Liver (tissue), 9 donors: ENCODE results near the gene KCNN1. TPM values are rescaled to one million over a fixed set of nuclear protein-coding genes. Genes with fewer than 3 reads are reported as not detected.

Experiments
- DNase-seq: peaks from one replicate; pipeline ENCODE4 v3.0.0-alpha.2; 2017; ENCODE audit warnings: low spot score
- H3K27ac ChIP-seq, 2 donors: one replicate each; pipeline ENCODE4 v1.7.0; 2013; ENCODE audit warnings: inconsistent platforms in 2 of 2, low read length in 2 of 2, control low read depth in 1 of 2, low read depth in 1 of 2, mild to moderate bottlenecking in 1 of 2
- H3K27me3 ChIP-seq, 4 donors: one replicate each; pipeline versions ENCODE4 v1.6.1 to v1.7.0; 2013; ENCODE audit warnings: low read length in 3 of 4, inconsistent platforms in 1 of 4, mild to moderate bottlenecking in 1 of 4, moderate library complexity in 1 of 4; ENCODE audit not compliant: control insufficient read depth in 4 of 4, insufficient read depth in 4 of 4
- H3K36me3 ChIP-seq, 4 donors: one replicate each; pipeline versions ENCODE4 v1.6.1 to v1.7.0; 2013; ENCODE audit warnings: low read length in 3 of 4, mild to moderate bottlenecking in 3 of 4, low read depth in 1 of 4, moderate library complexity in 1 of 4; ENCODE audit not compliant: control insufficient read depth in 4 of 4, insufficient read depth in 3 of 4
- H3K4me1 ChIP-seq, 4 donors: one replicate each; pipeline versions ENCODE4 v1.6.1 to v1.7.0; 2013; ENCODE audit warnings: low read length in 3 of 4, mild to moderate bottlenecking in 3 of 4, moderate library complexity in 1 of 4; ENCODE audit not compliant: control insufficient read depth in 4 of 4, insufficient read depth in 4 of 4
- H3K4me3 ChIP-seq, 3 donors: one replicate each; pipeline versions ENCODE4 v1.6.1 to v1.7.0; 2013; ENCODE audit warnings: low read length in 3 of 3, control low read depth in 1 of 3, low read depth in 1 of 3, mild to moderate bottlenecking in 1 of 3
- H3K9ac ChIP-seq, 2 donors: one replicate each; pipeline ENCODE4 v1.7.0; 2013; ENCODE audit warnings: low read length in 2 of 2, mild to moderate bottlenecking in 2 of 2, moderate library complexity in 2 of 2, control low read depth in 1 of 2, low read depth in 1 of 2
- H3K9me3 ChIP-seq, 4 donors: one replicate each; pipeline versions ENCODE4 v1.6.1 to v1.7.0; 2013; ENCODE audit warnings: low read length in 3 of 4; ENCODE audit not compliant: control insufficient read depth in 4 of 4
- EGR1 ChIP-seq, 2 donors: IDR thresholded peaks; 2 replicates each; pipeline ENCODE4 v1.6.1; 2016 to 2018; ENCODE audit warnings: antibody characterized with exemption in 2 of 2, low read depth in 2 of 2
- GABPA ChIP-seq, 2 donors: IDR thresholded peaks in 1 of 2; conservative IDR thresholded peaks in 1 of 2; 2 replicates each; pipeline ENCODE4 v1.6.1; 2016; ENCODE audit warnings: antibody characterized with exemption in 2 of 2, mild to moderate bottlenecking in 1 of 2, moderate library complexity in 1 of 2
- HNF4A ChIP-seq, 2 donors: conservative IDR thresholded peaks; 2 replicates each; pipeline ENCODE4 v1.6.1; 2016; ENCODE audit warnings: antibody characterized with exemption in 2 of 2, mild to moderate bottlenecking in 2 of 2
- HNF4G ChIP-seq: IDR thresholded peaks from 2 replicates; pipeline ENCODE4 v1.6.1; 2016; ENCODE audit warnings: antibody characterized with exemption
- JUND ChIP-seq, 2 donors: IDR thresholded peaks; 2 replicates each; pipeline ENCODE4 v1.6.1; 2016; ENCODE audit warnings: antibody characterized with exemption in 2 of 2
- NR2F2 ChIP-seq: IDR thresholded peaks from 2 replicates; pipeline ENCODE4 v1.6.1; 2016; ENCODE audit warnings: antibody characterized with exemption
- RAD21 ChIP-seq, 2 donors: IDR thresholded peaks; 2 replicates each; pipeline ENCODE4 v1.6.1; 2016; ENCODE audit warnings: antibody characterized with exemption in 2 of 2, mild to moderate bottlenecking in 2 of 2
- RXRA ChIP-seq, 2 donors: IDR thresholded peaks; 2 replicates each; pipeline ENCODE4 v1.6.1; 2017 to 2018; ENCODE audit warnings: antibody characterized with exemption in 2 of 2, mild to moderate bottlenecking in 1 of 2
- SP1 ChIP-seq: IDR thresholded peaks from 2 replicates; pipeline ENCODE4 v1.6.1; 2018; ENCODE audit warnings: antibody characterized with exemption, mild to moderate bottlenecking
- TAF1 ChIP-seq: conservative IDR thresholded peaks from 2 replicates; pipeline ENCODE4 v1.6.1; 2016; ENCODE audit warnings: antibody characterized with exemption, mild to moderate bottlenecking
- YY1 ChIP-seq: IDR thresholded peaks from 2 replicates; pipeline ENCODE4 v1.6.1; 2016; ENCODE audit warnings: antibody characterized with exemption, mild to moderate bottlenecking
- WGBS: extraction: QIAGEN DNeasy Blood & Tissue Kit; methylation state at CpG from one replicate; pipeline ENCODE4 v1.1.7; 2013; 5-methylcytosine and 5-hydroxymethylcytosine counted together
- polyA plus RNA-seq, 2 donors: library from polyadenylated mRNA; stranded (reverse) in 1 of 2; unstranded in 1 of 2; fragments of 200-250 nt in 1 of 2; fragments of >200 nt in 1 of 2; fragmentation: Nextera tagmentation in 1 of 2; extraction: Ambion mirVana in 1 of 2; gene quantifications; one replicate each; pipeline versions ENCODE4 v1.2.1 to v1.2.3, GENCODE V29; 2013 to 2015
- total RNA-seq, 2 donors: library from RNA; depleted of rRNA; stranded (reverse); fragments of >200 nt; gene quantifications; one replicate each; pipeline ENCODE4 v1.2.3, GENCODE V29; 2014
- TF ChIP-seq, protein P1 (sequence below): IDR thresholded peaks from 2 replicates; pipeline ENCODE4 v1.6.1; 2016; ENCODE audit warnings: antibody characterized with exemption
- donor health status: healthy.
- donor health status: healthy.
- donor health status: healthy.
- donor health status: healthy.
- donor health status: healthy.

KCNN1 gene
- total and polyA plus RNA-seq, 4 donors = 0.05 to 0.08 (median 0.05) TPM; not detected in 1

GRCh38 chr19:18009412-18010066 lies 42.6 kb downstream of the KCNN1 start:
- Histone ChIP-seq H3K4me1 (peaks cover 4 to 46% (median 30%) of the 10 kb centered on the region in 4 donors), H3K4me3 (peak overlapping the region in 1 of 3 donors; percentile 62), H3K27me3 (no peaks in the 10 kb centered on the region), H3K9ac (peak overlapping the region in 1 of 2 donors; percentile 3), H3K36me3 (peaks cover 2 to 12% (median 3%) of the 10 kb centered on the region in 4 donors), H3K9me3 (no peaks in the 10 kb centered on the region), H3K27ac (peak overlapping the region; percentile 79 to 95)
- WGBS = 89% methylated on average over 37 of the region's 37 CpGs
- no peak for DNase-seq
- TF ChIP-seq SP1 (peak; percentile 19), HNF4A (conservative IDR thresholded peaks at IDR 0.05) (peak in 1 of 2 donors; percentile 44), JUND (IDR thresholded peaks at IDR 0.05) (peak; percentile 36 to 84), GABPA (IDR thresholded peaks at IDR 0.05 in 1 of 2, conservative IDR thresholded peaks at IDR 0.05 in 1 of 2) (no peak)

- H3K4me3 ChIP-seq = no peak overlapping the region
Measured at GRCh38 chr19:18010149-18010548, 43.2 kb downstream of the KCNN1 start.

GRCh38 chr19:18013210-18014111 lies 46.6 kb downstream of the KCNN1 start:
- Histone ChIP-seq H3K4me3 (no peak overlapping the region), H3K9me3 (no peaks in the 10 kb centered on the region), H3K27ac (peak overlapping the region; percentile 74 to 81), H3K4me1 (peaks cover 0 to 38% (median 22%) of the 10 kb centered on the region in 4 donors), H3K9ac (peak overlapping the region; percentile 58 to 89), H3K36me3 (peaks cover 4 to 12% (median 6%) of the 10 kb centered on the region in 4 donors), H3K27me3 (no peaks in the 10 kb centered on the region)
- 41% methylated on average over 17 of the region's 17 CpGs for WGBS
- TF ChIP-seq, protein P1, sequence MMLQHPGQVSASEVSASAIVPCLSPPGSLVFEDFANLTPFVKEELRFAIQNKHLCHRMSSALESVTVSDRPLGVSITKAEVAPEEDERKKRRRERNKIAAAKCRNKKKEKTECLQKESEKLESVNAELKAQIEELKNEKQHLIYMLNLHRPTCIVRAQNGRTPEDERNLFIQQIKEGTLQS = peak; percentile 78
- peak; percentile 5 to 17 for TF ChIP-seq RAD21 (IDR thresholded peaks at IDR 0.05)
- TF ChIP-seq NR2F2 = peak; percentile 47
- no peak for TF ChIP-seq TAF1
- peak; percentile 58 to 60 for TF ChIP-seq HNF4A (conservative IDR thresholded peaks at IDR 0.05)
- TF ChIP-seq HNF4G = no peak
- peak; percentile 80 to 81 for TF ChIP-seq RXRA (IDR thresholded peaks at IDR 0.05)
- peak; percentile 58 for TF ChIP-seq SP1
- TF ChIP-seq JUND (IDR thresholded peaks at IDR 0.05) = peak; percentile 92 to 95
- DNase-seq = peak; percentile 62

More at GRCh38 chr19:18010149-18010548, 43.2 kb downstream of the KCNN1 start:
- DNase-seq = no peak
- no peak for TF ChIP-seq YY1
- WGBS = 88% methylated on average over 11 of the region's 11 CpGs
- Histone ChIP-seq H3K27me3 (no peaks in the 10 kb centered on the region), H3K4me1 (peaks cover 4 to 48% (median 30%) of the 10 kb centered on the region in 4 donors), H3K9me3 (no peaks in the 10 kb centered on the region), H3K36me3 (peaks cover 2 to 12% (median 3%) of the 10 kb centered on the region in 4 donors), H3K27ac (peak overlapping the region; percentile 79 to 95), H3K9ac (no peak overlapping the region)

DNA sequence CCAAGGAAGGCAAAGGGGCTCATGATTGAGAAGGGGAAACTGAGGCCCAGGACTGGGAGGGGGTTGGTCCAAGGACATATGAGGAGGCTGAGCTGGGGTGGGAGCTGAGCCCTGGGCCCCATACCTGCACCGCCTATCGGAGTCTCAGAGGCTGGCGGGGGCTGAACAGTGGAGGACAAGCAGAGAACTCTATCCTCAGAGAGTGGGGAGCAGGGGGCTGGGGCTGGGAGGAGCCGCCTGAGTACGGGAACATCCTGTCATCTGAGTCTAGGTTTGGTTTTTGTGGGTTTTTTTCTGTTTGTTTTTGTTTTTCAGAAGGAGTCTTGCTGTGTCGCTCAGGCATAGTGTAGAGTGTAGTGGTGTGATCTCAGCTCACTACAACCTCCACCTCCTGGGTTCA lies 47.3 kb downstream of the KCNN1 start:
- Histone ChIP-seq H3K27me3 (no peaks in the 10 kb centered on the region), H3K9me3 (no peaks in the 10 kb centered on the region), H3K27ac (peak overlapping the region; percentile 74 to 81), H3K4me3 (no peak overlapping the region), H3K36me3 (peaks cover 4 to 12% (median 6%) of the 10 kb centered on the region in 4 donors), H3K4me1 (peaks cover 0 to 31% (median 16%) of the 10 kb centered on the region in 4 donors), H3K9ac (peak overlapping the region; percentile 58 to 89)
- DNase-seq = no peak
- TF ChIP-seq, protein P1 = no peak
- TF ChIP-seq GABPA (IDR thresholded peaks at IDR 0.05 in 1 of 2, conservative IDR thresholded peaks at IDR 0.05 in 1 of 2) (no peak), EGR1 (IDR thresholded peaks at IDR 0.05; ENCODE audit: low read depth in 2 of 2) (no peak)
- 84% methylated on average over 6 of the region's 6 CpGs for WGBS
